GM18519 (cell line): ENCODE measurements around the gene CDKL1.

Experiments
- ATAC-seq: cut with Tn5 transposase; IDR thresholded peaks from one replicate; pipeline ENCODE4 v1.9.1; 2021; ENCODE audit warnings: mild to moderate bottlenecking, moderate library complexity; ENCODE audit not compliant: unreplicated experiment, low FRiP score

Gene CDKL1

DNA sequence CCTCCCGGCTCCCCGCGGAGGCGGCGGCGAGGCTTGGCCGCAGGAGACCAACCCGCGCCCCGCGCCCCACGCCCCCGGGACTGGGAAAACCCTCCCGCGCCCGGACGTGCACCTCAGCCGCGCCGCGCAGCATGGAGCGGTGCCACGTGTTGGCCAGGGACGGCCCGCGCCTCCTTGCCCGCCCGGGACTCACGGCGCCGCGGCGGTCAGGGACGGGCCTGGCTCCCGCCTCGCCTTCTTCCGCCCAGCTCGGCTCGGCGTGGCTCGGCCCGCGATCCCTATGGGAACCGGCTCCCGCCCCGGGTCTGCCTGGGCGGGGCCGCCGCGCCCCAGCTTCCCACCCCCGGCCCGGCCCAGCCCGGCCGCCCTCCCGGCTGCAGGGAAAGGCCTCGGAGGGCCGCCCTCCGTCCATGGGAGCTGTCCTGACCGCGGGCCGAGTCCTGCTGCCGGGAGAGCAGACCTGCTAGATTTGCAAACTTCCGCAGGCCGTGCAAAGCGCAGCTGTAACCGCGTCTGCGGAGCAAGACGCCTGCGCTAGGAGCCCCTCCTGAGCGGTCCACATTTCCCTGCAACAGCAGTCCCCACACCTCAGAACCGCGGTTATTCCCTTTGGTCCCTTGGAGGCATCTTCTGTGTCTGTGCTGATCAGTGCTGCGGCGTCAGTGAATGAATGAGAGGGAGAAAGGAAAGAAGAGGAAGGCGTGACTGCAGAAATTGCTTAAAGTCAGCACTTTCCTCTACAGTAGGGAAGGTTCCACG is at the start of gene CDKL1:
Gene CDKL1, minus strand, starts transcription at position 251 of the 759 bp plus-strand sequence. CDS start 1,013 bp downstream, outside the sequence.
- peak; percentile 42 for ATAC-seq

DNA sequence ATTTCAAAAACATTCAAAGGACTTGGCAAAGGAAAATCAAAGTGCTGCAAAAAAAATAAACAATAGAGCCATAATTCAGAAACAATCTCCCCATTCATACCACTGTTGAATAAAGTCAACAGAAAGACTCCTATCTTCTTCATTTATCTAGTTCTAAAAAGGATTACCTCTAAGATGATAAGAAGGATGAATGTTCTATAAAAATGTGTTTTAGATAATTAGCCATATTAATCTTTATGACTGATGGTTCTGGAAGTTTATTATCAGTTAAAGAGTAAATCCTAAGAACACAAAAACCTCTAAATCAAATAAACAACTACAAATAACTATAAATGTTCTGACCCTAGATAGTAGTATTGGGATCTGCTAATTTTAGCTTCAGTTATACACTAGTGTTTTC is 37.8 kb upstream of the CDKL1 start:
- no peak for ATAC-seq

DNA sequence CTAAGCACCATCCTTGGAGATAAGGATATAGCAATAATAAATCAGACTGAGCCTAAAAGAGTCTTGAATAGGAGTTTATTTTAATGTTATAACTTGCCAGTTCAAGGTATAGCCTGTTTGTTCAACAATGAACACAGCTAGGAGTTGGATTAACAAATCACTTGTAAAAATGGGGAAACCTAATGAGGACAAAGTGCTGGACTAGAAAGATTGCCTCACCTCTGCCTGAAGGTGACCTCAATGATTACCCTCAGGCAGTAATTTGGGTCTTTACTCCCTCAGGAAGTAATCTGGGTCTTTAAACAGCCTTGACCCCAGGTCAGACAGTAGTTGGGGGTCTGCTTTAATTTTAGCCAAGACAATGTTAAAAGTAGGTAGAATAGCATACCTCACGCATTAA is 35.5 kb upstream of the CDKL1 start:
- ATAC-seq, result no peak

DNA sequence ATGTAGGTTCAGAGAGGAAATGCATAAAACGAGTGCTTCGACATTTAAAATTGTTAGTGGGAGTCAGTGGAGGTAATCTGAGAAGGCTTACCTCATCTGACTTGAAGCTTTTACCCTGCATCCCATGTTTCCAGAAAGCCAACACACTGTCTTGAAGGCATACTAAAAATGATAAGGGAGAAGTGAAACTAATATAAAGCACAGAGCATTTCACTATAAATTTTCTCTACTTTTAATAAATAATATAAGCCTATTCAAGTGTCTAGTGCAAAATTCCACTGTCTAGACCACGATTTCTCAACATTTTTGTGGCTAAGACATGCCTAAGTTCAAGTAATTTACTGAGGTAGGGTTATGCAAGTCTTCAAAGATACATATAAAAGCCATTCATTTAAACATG is 29.1 kb upstream of the CDKL1 start:
- no peak for ATAC-seq

DNA sequence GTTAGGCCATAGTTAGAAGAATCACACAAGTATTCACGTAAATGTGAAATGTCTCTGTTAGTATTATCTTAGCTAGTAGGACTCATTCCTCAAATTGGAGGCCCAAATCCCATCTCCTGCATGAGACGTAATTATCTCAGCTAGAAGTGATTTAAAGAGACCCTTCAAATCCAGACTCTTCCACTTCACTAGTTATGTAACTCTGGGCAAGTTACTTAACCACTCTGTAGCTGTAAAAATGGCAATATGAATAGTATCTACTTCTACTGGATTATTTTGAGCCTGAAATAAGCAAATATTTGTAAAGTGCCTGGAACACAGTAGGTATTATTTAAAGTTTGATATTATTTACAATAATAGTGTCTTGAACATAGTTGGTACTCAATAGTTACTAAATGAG is 28.4 kb upstream of the CDKL1 start:
- ATAC-seq, result no peak

DNA sequence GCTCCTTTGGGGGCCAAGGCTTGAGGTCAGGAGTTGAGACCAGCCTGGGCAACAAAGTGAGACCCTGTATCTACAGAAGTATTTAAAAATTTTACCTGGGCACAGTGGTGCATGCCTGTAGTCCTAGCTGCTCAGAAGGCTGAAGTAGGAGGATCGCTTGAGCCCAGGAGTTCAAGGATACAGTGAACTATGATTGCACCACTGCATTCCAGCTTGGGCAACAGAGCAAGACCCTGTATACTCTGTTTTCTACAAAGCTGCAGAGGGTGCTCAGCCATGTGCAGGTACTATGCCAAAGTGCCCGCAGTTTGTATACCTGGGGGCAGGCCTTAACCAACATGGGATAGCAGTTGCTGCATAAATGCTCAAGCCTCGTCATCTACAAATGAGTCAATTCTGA is 26.8 kb upstream of the CDKL1 start:
- no peak for ATAC-seq

DNA sequence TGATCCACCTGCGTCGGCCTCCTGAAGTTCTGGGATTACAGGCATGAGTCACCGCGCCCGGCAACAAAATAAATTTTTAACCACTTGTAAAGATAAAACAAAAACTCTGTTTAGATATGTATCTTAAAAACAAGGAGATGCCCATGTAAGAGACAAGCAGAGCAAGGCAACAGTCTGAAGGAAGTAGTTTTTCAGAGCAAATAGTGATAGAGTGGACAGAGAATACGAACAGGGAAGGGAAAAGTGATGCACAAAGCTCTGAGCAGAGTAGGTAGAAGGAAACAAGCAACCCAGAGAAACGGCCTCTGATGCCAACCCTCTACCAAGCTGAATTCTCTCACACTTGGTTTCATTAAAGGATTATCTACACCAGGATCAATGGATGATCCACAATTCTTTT is 24.8 kb upstream of the CDKL1 start:
- no peak for ATAC-seq

DNA sequence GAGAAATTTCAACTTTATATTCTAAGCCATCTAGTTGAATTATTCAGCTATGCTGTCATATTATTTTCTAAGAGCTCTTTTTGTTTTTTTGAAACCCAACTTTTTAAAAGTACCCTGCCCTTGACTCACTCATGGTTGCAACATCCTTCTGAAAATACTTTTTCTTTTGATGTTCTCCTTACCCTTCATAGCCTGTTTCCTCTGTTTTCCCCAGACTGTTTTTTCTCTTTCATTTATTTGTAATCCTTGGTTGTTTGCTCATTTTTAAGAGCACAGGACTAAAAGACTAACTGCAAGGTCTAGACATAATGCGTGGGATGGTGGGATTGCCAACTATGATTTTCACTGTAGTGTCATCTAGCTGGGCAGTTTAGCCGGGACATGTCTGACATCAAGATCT is 21.2 kb upstream of the CDKL1 start:
- no peak for ATAC-seq

DNA sequence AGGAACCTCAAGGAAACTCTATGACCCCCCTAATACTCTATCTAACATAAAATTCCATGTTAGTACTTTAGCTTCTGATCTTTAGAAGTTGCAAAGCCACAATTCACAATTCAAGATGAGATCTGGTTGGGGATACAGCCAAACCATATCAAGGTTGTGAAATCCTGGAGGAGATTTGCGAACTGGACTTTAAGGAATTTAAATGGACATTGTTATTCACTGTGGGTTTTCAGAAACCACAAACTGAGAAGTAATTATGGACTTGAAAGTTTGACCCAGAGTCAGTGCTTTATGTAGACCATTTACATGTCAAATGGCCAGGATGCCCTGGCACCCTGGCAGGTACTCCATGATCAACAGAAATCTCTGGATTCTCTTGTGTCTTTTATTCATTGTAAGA is 14.2 kb upstream of the CDKL1 start:
- ATAC-seq, result no peak

DNA sequence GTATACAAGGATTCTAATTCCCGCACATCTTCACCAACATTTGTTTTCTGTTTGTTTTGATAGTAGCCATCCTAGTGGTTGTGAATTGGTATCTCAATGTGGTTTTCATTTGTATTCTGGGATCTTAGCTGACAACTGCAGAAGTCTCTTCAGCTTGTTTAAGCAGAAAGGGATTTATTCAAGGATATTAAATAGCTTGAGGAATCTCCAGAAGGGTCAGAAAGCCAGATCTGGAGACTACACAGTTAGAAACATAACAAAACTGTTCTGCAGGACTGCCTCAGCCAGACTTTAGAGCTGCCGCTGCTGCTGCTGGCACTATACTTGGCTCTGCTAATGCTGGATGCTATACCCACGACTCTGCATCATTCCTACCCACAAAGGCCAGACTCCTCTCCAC is 13.4 kb upstream of the CDKL1 start:
- no peak for ATAC-seq

DNA sequence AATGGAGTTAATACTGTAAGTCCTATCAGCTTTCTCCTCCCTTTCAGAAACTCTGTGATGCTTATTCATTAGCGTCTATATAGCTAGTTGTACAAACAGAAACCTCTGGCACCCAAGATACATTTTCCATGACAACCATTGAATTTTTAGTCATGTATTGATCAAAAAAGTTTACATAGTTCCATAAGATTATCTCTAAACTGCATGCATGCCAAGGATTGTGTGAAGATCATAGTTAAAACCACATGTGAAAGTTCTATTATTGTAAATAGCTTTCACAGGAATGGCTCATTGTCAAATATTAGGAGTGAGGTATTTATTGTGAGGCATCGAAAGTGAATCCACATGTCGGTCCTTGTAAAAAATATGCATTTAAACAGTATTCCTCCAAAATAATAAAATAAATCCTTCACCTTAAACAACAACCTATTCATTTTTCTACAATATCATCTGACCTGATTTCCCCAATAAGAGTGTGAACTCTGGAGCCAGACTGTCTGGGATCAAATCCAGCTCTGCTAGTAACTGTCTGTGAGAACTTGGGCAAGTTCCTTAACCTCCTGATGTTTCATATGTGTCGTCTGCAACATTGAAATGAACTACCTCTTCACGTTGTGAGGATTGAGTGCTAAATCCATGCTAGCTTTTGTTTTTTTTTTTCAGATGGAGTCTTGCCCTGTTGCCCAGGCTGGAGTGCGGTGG is 10.6 kb upstream of the CDKL1 start:
- no peak for ATAC-seq

DNA sequence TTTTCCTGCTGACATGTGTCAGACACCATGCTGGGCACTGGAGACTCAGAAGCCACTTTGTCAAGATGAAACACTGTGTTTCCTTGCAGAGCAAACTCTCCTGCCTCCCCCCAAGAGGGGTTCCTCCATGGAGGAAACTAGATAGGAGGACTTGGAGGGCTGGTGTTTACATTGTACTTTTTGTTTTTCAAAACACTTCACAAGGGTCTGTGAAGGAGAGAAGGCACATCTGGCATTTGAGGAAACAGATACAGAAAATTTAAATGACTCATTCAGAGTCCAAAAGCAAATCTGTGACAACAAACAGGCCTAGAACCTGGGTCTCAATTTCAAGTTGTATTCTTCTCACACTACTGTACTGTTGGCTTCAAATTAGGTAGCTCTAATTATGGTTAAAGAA is 6.7 kb upstream of the CDKL1 start:
- no peak for ATAC-seq

DNA sequence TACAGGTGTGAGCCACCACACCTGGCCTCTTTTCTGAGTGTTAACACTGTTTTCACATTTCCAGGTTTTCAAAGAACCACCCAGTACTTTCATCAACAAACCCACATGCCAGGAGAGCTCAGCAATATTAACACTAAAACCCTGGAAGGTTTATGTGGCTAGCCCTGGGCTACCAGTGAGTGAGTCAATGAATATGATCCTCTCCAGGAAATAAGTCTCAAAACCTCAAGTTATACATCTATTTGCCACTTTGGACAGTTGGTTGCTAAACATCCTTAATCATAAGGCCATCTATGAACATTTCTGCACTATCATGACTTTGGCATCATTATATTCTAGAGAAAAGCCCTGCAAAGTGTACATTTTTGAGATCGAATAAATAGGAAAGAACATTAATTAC is 6.3 kb upstream of the CDKL1 start:
- no peak for ATAC-seq

DNA sequence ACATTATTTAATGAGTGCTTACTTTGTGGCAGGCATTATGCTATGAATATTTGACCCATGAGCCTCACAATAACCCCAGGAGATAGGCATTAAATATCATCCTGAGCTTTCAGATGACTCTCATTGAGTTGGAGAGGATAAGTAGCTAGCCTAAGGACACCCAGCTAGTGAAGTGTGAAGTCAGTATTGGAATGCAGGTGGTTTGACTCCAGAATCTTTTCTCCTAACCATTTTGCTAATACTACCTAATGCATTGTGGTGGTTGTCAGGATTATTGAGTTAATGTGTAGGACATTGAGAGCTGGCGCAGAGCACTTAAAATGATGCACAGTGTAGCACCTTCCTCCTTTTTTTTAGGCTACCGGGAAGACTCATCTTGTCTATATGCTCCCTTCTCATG is 3.8 kb upstream of the CDKL1 start:
- no peak for ATAC-seq

DNA sequence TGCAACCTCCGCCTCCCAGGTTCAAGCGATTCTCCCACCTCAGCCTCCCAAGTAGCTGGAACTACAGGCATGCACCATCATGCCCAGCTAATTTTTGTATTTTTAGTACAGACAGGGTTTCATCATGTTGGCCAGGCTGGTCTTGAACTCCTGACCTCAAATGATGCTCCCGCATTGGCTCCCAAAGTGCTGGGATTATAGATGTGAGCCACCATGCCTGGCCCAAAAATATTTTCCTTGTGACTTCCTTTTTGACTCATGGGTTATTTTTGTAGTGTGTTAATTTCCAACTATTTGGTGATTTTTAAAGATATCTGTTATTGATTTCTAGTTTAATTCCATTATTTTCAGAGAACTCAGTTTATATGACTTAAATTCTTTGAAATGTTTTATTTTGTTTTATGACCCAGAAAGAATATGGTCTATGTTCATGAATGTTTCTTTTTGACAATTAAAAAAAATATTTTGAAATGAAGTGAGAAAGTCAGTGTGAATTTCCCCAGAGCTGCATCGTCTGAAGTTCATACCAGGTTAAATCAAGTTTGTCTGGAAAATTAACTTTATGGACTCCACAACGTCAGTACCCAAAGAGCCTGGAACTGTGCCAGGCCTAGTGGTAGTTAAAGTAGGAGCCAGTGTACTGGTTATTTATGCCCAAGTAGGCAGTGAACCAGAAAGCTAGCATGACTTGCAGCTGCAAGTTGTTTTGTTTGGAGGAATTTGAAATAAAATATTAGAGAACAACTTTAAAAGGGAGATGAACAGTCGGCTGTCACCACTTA is 2.8 kb upstream of the CDKL1 start:
- ATAC-seq, result no peak

DNA sequence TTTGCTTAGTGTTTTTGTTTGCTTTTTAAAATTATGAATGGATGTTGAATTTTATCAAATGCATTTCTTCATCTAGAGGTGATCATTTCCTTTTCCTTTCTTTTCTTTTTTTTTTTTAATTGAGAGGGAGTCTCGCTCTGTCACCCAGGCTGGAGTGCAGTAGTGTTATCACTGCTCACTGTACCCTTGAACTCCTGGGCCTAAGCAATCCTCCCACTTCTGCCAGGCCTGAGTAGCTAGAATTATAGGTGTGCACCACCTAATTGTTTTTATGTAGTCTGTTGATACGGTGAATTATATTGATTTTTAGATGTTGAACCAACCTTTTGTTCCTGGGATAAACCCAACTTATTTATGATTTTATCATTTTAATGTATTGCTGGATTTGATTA is 1.5 kb upstream of the CDKL1 start:
- ATAC-seq, result no peak

DNA sequence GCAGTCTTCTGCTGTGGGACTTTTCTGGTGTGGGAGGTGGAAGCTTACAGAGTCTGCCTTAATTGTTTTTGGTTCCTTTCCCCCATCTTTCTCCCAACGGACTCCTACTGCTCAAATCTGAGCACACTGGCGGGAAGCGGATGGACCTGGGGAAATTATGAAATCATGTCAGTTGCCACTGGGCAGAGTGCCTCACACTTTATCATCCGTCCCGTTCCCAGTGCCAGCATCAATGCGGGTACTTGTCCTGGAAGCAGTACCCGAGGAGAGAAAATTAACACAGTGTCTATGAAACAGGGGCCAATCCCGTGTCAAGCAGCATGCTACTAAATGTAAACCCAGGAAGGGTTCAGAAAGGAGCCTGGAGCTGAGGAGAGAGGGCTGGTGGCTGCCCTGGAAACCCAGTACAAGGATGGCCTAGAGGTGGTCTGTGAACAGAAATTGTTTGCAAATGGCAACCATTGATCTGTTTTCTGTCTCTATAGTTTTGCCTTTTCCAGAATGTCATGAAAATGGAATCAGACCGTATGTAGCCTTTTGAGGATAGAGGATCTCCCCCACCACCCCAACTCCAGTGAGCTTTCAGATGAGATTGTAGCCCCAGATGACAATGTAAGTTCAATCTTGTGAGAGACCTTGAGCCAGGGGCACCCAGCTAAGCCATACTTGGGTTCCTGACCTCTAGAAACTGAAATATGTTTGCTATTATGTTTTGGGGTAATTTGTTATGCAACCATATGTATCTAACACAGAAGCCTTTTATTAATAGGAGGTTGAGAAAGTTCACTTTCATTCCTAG is 908 bp upstream of the CDKL1 start:
- no peak for ATAC-seq

DNA sequence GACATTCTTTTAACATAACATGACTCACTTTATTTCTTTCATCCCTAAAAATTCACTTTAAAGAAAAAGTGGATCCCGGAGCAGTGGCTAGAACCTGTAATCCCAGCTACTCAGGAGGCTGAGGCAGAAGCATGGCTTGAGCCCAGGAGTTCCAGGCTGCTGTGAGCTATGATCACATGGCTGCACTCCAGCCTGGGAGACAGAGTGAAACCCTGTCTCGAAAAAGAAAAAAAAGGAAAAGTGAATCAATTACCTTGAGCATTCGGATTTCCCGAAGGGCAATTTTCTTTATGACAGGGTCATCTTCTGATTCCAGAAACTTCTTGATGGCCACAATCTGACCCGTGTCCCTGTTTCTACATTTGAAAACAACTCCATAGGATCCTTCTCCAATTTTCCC is 1.2 kb downstream of the CDKL1 start:
- no peak for ATAC-seq

DNA sequence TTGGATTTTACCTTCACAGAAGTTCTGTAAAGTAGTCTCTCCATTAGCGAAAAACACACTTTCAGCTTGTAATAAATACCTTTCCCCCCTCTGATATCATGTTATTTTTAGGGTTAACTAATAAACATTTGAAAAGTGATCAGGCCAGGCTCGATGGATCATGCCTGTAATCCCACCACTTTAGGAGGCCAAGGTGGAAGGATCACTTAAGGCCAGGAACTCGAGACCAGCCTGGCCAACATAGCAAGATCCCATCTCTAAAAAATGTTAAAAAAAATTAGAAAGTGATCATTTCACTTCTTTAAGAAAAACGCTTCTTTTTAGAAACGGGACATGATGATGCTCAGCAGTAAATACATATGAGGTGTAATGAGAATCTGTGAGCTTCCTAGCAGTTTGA is 2.0 kb downstream of the CDKL1 start:
- ATAC-seq, result no peak

DNA sequence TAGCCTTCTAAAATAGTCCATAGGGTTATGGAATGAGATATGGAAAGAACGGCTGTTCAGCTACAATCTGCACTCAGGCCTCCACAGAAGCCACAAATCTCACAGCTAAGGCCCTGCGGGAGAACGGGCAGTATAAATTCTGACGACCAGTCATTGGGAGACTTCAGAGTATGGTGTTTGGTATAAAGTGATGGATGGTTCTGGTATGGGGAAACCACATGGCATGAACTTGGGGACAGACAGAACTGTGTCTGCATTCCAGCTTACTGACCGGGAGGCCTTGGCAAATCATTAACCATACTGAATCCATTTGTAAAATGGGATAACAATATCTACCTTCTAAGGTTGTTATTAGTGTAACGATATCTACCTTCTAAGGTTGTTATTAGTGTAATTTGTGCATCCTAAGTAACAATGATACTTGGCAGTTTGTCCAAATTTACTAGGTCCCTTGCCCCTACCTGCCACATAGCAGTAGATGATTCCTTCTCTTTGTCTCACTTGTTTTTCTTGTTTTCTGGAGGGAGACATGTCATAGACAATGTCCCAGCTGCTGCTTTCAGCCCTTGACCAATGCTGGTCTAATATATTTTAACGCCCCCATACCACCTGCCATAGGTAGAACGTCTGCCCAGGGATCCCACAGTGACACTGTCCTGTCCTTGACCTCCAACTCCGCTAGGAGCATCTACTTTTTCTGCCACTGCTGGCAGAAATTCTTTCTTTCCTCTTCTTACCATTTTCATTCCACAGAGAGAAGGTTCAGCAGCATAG is 6.8 kb downstream of the CDKL1 start:
- ATAC-seq, result no peak
